ENCODE data around the gene RFLNA.

RFLNA gene

DNA sequence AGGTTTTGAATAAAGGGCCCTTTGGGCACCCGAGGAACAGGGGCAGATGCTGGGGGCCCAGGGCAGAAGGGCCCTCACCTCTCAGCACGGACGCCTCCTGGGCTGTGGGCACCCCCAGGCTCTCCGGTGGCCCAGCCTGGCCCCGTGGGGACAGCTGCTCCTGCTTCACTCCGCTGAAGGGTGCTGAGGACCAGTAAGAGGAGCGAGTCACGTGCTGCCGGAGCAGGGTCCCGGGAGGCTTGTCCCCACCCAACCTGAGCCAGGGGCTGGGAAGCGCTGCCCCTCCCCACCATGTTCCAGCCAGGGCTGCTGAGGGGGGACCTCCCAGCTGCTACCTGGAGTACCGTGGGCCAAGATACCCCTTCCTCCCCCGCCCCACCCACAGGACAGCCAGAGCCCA lies 59.5 kb downstream of the RFLNA start:
- no peak for DNase-seq (ENCODE audit: low read depth in 3 of 3, low spot score in 1 of 3)

DNA sequence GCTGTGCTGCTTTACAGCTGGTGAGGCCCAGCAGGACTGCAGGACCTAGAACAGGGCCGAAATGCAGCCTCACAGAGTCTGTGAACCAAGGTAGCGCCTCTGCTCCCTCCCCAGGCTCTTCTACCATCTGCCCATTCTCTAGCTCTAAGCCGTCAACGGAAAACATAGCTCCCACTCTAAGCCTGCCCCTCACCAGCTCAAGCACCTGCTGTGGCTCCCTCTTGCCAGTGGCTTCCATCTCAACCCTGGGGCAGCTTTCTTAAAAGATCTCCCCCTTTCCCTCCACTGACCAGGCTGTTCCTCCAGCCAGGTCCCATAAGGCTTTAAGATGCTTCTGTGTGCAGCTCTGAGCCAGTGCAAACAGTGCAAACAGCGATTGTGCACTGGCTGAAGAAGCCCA lies 61.3 kb downstream of the RFLNA start:
- no peak for DNase-seq (ENCODE audit: low read depth in 3 of 3, low spot score in 1 of 3)

DNA sequence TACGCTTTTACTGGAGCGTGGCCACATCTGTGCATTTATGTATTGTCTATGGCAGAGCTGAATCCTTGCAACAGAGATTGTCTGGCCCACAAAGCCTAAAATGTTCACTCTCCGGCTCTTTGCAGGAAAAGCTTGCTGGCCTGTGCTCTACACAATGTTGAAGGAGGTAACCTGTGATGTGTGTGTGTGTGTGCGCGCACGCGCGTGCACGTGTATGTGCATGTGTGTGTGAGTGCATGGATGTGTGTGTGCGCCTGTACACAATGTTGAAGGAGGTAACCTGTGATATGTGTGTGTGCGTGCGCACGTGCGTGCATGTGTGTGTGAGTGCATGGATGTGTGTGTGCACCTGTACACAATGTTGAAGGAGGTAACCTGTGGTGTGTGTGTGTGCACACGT lies 62.7 kb downstream of the RFLNA start:
- DNase-seq (ENCODE audit: low read depth in 3 of 3, low spot score in 1 of 3), result no peak

DNA sequence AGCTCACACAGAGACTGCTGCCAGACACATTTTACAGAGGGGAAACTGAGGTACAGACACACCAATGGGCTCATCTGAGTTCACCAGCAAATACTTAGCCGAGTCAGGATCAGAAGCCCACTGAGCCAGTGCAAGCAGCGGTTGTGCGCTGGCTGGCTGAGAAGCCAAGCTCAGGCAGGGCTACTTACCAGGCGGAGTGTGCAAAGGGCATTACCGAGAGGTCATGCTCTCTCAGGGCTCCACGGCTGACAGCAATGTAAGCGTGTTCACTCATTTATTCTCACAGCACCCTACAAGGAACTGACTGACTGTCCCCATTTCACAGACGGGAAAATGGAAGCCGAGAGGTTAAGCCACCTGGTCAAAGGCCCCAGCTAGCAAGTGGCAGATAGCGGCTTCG lies 63.7 kb downstream of the RFLNA start:
- no peak for DNase-seq (ENCODE audit: low read depth in 3 of 3, low spot score in 1 of 3)

DNA sequence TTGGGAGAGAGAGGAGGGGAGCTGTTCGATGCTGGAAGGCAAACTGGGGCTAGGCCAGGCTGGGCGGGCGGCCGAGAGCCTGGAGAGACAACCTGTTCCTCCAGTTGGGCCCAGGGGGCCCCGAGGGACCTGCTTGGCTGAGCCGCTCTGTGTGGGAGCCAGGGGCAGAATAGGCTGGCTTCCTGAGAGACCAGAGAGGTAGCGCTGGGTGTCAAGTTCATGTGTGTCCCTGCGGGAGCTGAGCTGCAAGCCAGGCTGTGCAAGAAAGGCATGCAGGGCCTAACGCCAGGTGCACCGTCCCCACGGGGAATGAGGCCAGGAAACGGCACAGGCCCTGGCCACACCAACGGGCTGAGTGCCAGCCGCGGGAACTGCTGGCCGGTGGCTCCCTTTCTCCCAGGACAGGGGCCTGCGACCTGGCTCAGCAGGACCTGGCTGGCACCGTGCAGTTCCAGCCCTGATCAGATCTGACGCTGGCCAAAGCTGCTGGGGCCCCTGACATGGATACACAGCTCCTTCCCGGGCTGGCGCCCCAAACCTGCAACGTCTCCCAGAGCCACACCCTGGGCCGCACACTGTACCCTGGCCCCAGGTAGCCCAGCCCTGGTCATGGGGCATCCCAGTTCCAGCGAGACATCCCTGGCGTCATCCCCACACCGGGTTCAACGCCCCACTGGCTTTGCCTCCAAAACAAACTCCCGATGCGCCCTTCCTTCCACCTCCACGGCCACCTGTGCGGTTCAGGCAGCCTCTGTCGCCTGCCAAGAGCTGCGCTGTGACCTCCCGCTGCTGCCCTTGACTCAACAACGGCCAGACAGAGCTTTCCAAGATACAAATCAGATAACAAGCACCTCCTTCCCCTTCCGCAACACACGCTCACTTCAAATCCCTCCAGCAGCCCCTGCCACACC lies 65.0 kb downstream of the RFLNA start:
- DNase-seq (ENCODE audit: low read depth in 3 of 3, low spot score in 1 of 3), result no peak

DNA sequence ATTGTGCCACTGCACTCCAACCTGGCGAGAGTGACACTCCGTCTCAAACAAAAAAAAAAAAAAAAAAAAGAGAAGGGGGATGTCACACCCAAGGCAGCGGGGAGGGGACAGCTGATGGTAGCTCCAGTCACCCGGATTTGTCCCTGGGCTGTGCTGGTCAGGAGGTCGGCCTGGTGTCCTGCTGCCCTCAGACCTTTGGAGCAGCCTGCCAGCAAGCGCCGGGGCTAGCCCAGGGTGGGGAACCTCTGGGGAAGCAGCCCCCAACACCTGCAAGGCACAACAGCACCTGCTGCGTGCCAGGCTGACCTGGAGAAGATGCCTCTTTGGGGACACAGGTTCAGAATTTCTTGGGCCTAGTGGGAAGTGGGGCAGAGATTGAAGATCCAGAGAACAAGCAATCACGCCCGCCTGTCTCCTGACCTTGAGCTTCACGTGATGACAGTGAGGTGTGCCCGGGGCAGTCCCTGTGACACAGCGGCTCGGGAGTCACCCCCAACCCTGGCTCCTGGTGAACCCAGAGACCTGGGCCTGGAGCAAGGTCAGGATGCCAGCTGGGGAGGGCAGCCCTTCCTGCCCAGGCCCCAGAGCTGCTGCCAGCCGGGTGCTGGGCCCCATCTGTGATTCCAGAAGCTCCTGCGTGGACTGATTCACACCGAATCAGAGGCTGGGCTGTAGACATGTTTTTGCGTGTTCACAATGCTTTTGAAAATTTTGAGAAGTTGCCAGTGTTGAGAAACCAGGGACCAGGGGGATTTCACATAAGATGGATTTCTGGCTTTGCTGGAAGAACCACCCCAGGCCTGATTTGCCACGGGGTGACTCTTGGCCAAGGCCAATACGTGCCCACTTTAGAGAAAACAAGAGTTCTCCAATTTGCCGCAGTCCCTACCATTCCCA lies 66.4 kb downstream of the RFLNA start:
- DNase-seq (ENCODE audit: low read depth in 3 of 3, low spot score in 1 of 3), result no peak

DNA sequence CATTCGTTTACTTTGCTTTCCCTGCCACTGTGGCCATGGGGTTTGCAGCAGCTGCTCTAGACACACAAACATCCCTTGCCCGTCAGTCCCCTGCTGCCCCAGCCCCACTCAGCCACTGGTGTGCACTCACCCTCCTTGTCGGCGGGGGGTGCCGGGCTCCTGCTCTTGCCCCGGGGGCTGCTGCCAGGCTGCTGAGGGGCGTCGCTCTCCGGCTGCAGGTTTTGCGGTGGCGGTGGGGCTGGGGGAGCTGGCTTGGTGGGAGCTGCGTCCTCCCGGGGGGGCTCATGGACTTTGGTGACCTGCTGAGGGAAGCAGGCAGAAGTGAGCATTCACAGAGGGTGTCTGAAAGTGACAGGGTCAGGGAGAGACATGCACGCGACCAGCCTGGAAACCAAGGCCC lies 67.1 kb downstream of the RFLNA start:
- no peak for DNase-seq (ENCODE audit: low read depth in 3 of 3, low spot score in 1 of 3)

DNA sequence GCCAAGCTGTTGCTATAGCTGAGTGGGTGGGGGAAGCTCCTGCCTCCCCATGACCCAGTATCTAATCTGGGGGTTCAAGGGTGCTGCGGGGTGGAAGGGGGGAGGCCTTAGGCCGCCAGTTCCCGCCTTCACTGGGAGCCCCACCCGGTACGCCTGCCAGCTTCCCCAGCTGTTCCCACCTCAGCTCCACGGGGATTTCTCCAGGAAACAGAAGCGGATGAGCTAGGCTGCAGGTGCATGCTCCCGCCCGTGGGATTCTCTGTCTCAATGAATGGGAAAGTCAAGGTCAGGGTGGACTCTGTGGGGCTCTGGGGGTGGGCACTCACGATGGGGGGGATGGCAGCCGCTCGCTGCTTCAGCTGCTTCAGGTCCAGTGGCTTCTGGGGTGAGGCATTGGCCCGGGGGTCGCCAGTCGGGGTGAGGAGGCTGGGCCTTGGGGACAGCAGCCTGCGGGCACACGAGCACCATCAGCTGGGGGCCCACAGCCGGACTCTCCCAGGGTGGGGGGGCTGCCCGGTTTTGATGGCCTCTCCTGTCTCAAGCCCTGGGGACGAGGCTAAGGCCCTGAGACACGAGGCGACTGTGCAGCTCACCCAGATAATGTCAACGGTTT lies 68.6 kb downstream of the RFLNA start:
- DNase-seq (ENCODE audit: low read depth in 3 of 3, low spot score in 1 of 3), result no peak

DNA sequence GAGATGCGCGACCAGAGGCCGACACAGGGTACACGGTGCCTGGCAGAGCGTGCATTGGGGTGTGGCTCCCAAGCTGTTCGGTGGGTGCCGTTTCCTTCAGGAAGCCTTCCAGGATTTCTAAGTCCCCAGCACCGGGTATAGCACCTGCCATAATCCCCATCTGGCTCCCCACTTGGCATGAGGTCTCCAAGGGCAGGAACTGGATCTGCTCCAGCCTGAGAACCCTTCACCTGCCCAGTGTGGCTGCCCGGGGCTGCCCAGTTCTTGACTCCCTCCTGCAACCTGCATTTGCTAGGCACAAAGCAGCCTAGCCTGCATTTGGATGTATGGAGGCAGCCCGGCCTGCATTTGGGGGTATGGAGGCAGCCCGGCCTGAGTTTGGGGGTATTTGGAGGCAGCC lies 69.7 kb downstream of the RFLNA start:
- no peak for DNase-seq (ENCODE audit: low read depth in 3 of 3, low spot score in 1 of 3)

All from stimulated activated CD4-positive, alpha-beta T cell treated with anti-CD3 and anti-CD28 coated beads, TNF-alpha, amount 100 ng/mL, for 1 hour (primary cell).